ENCODE data around the gene FGD3.

FGD3 gene

GRCh38 chr9:92954049-92954861, 6.9 kb downstream of the FGD3 start:
- DNase-seq (ENCODE audit: low read depth, low spot score): peak; percentile 66
- H3K27ac ChIP-seq: peak overlapping the region; percentile 70

GRCh38 chr9:92954886-92955285, 7.6 kb downstream of the FGD3 start:
- DNase-seq (ENCODE audit: low read depth, low spot score): no peak
- peak overlapping the region; percentile 70 for H3K27ac ChIP-seq

- no peak for DNase-seq (ENCODE audit: low read depth, low spot score)
- H3K27ac ChIP-seq: no peak overlapping the region
These were observed 13.4 kb downstream of the FGD3 start for GRCh38 chr9:92960561-92961290.

- H3K27ac ChIP-seq: no peak overlapping the region
- DNase-seq (ENCODE audit: low read depth, low spot score): no peak
These were observed 14.4 kb downstream of the FGD3 start for GRCh38 chr9:92961627-92962302.

DNA sequence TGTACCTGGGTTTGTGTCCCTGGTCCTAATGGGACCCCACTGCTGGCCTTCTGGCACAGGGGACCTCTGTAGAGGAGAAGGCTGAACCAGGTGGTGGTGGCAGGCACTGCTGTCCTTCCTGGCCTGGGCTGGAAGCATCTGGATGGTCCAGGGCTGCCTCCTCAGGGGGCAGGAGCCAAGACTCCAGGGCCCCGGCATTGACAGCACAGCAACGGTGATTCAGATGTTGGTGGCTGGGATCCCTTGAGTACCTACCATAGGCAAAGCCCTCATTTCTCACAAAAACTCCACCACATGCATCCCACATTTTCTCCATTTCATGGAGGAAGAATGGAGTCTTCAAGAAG, 15.0 kb downstream of the FGD3 start:
- no peak overlapping the region for H3K27ac ChIP-seq
- no peak for DNase-seq (ENCODE audit: low read depth, low spot score)

DNA sequence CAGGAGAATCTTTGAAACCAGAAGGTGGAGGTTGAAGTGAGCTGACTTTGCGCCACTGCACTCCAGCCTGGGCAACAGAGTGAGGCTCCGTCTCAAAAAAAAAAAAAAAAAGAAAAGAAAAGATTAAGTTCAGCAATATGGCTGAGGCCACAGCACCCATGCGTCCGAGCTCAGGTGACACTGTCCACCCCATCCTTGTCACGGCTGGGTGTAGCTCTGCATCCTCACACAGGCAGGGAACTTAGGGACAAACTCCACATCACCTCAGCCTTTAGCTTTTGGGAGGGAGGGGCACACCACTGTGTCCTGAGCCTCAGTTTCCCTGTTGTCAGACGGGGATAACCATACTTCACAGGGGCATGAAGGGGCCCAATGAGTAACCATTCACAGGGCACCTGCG, 15.5 kb downstream of the FGD3 start:
- no peak for DNase-seq (ENCODE audit: low read depth, low spot score)
- H3K27ac ChIP-seq: no peak overlapping the region

- no peak overlapping the region for H3K27ac ChIP-seq
- no peak for DNase-seq (ENCODE audit: low read depth, low spot score)
These were observed 16.7 kb downstream of the FGD3 start for GRCh38 chr9:92963831-92964606.

GRCh38 chr9:92964607-92965060, 17.3 kb downstream of the FGD3 start:
- DNase-seq (ENCODE audit: low read depth, low spot score): no peak
- no peak overlapping the region for H3K27ac ChIP-seq

DNA sequence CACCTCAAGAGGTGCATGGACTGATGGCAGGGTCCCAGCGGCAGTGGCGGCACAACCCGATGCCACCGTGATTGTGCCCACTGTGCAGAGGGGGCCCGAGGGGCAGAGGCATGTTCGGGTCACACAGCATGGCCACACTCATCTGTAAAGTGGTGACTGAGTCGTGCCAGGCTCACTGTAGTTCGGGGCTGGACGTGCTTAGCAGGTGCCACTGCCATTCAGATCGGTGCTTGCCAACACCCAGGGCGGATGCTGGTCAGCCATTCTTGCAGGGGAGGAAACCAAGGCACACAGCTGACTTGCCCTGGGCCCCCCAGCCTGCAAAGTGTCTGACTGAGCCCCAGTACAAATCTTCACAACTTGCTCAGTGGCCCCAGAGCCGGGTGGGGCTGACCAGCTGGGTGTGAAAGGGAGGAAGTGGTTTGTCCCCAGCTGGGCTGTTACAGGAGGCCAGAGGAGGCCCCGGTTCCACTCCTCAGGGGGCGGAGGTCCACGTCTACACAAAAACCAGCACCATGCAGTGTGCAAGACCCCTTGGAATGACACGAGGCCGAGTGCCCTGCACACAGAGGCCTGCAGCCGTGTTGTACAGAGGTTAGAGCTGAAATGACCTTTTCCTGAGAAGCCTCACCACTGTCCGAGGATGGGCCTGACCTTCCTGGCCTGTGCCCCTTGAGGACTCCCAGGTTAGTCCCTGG, 17.9 kb downstream of the FGD3 start:
- no peak overlapping the region for H3K27ac ChIP-seq
- DNase-seq (ENCODE audit: low read depth, low spot score): no peak

DNA sequence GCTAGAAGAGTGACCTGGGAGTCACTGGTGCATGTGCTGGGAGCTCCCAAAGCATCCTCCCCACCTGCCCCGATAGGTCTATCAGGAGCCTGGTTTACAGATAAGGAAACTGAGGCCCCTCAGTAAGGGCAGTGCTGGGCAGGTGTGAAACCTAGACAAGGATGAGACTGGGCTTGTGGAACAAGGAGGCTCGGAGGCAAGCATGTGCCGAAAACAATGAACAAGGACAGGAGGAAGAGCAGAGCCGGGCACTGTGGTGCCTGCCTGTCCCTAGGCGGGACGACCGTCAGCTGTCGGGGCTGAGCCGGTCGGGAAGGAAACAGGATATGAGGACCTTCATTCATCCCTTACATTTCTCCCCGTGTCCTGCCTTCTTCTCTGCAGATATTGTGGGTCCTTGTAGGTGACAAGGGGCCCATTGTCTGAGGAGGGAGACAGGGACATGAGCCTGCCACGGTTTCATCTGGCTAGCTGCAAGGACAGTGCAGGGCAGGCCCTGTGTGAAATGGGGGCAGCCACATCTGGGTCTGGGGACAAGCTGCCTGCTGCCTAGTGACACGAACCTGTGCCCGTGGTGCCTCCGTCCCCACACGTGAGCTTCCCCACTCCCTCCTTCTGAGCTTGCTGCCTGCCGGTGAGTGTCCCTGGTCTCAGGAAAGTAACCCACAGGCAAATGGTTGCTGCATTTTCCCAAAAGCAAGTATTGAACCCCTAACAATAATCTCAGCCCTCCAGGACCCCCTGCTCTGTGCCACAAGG, 18.6 kb downstream of the FGD3 start:
- H3K27ac ChIP-seq: no peak overlapping the region
- no peak for DNase-seq (ENCODE audit: low read depth, low spot score)

DNA sequence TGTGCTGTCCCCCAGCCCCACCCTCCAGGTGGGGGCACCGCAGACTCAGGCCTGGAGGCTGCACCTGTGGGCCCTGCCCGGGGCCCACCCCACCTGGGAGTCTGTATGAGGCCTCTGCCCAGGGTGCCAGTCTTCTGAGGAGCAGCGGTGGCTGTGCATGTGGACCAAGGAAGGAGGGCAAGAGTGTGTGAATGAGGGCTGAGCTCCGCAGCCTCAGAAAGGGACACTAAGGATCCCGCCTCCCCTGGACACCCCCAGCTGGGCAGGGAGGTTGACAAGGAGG, 19.1 kb downstream of the FGD3 start:
- DNase-seq (ENCODE audit: low read depth, low spot score): no peak
- H3K27ac ChIP-seq: no peak overlapping the region

GRCh38 chr9:92968081-92968480, 20.8 kb downstream of the FGD3 start:
- DNase-seq (ENCODE audit: low read depth, low spot score): no peak
- H3K27ac ChIP-seq: no peak overlapping the region

DNA sequence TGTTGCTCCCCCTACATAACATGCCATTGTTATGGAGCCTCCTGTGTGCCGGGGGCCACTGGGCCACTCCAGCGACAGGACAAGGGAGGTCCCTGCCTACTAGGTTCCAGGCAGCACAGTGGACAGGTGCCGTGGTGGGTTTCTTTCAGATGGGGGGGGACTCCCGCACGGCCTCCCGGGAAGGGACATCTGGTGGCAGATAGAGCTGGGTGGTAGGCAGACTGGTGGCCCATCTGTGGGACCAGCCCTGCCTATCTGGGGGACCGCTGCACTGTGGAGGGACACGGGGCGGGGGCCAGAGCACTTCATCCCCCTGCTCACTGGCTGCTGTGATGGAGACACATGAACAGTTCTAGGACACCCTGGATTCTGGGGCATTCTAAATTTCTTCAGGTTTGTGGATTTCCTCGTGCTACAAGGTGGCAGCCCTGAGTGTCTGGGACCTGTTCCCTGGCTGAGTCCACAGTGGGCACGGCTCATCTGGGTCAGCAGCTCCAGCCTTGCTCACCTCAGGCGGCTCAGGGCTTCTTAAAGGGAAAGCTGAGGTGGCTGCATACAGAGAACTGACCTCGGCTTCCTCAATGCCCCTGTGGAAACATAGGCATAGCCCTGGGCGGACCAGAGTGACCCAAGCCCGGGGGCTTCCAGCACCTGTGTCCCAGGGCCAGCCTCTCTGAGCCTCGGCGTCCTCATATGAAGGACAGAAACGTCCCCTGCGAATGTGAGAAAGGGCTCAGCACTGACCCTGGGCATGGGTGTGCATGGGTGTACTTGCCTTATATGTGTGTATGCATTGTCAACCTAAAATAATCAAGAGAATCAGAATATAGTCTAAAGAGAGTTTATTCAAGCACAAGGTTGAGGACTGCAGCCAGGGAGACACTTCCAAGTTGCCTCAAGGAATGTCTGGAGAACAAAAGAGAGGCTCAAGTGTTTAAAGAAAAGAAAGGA, 22.5 kb downstream of the FGD3 start:
- DNase-seq (ENCODE audit: low read depth, low spot score): no peak
- H3K27ac ChIP-seq: no peak overlapping the region

DNA sequence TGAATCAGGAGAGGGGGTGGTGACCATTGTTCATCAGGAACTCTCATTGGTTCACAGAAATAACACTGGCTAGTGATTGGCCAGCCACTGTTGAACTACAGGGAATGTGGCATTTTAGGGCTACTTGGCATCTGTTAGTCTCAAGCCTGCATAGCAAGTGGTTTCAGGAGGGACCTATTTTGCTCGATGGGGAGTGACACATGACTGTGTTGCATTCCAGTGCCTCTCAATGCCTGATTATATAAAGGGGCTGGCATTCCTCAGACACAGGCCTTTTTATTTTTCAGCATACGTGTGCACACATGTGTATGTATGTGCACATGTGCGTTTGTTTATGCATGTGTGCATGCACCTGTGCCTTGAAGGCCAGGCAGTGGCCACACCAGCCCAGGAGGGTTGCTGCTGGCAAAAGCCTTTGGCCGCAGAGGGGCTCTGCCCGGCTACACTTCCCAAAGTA, 23.2 kb downstream of the FGD3 start:
- peak; percentile 57 for DNase-seq (ENCODE audit: low read depth, low spot score)
- H3K27ac ChIP-seq: no peak overlapping the region

DNA sequence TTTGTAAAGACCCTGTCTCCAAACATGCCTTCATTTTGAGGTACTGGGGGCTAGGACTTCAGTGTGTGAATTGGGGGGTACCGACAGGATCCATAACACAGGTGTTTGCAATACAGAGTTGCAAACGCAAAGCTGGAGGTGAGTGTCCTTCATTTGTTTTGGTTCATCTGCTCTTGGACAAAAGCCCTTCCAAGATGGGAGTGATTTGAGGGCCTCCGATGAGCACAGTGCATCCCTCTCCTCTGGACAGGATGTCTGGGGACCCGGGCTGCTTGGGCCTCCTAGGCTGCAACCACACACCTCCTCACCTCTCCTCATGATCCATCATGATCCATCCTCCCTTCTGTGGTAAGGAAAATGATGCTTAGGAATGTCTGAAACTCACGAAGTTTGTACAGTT, 23.8 kb downstream of the FGD3 start:
- no peak for DNase-seq (ENCODE audit: low read depth, low spot score)

GRCh38 chr9:92971776-92972175, 24.5 kb downstream of the FGD3 start:
- H3K27ac ChIP-seq: no peak overlapping the region
- DNase-seq (ENCODE audit: low read depth, low spot score): no peak

More for the DNA sequence above, 23.8 kb downstream of the FGD3 start:
- H3K27ac ChIP-seq: no peak overlapping the region

DNA sequence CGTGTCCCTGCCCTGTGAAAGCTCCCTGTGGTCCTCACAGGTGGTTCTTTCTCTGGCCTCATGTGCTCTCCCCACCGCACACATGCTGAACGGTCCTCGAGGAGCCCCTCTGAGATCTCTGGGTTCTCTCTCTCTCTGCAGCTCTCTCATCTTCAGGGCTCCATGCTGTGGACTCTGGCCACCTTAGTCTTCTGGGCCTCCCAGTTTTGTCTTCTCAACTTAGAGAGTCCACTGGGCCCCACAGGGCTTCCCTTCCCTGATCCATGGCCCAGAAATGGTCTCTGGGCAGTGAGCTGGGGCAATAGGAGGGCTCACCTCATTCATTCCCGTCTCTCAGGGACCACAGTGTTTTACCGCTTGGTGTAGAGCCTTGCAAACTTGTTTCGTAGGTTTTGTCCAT, 26.4 kb downstream of the FGD3 start:
- H3K27ac ChIP-seq: no peak overlapping the region
- DNase-seq (ENCODE audit: low read depth, low spot score): no peak

GRCh38 chr9:92974161-92974661, 26.9 kb downstream of the FGD3 start:
- H3K27ac ChIP-seq: no peak overlapping the region
- no peak for DNase-seq (ENCODE audit: low read depth, low spot score)

Data from epithelial cell of prostate (primary cell).